Fibroblast of lung (primary cell): ENCODE data around the gene CXCL17.

Experiments
- CTCF ChIP-seq, 2 donors: IDR thresholded peaks in 1 of 2; conservative IDR thresholded peaks in 1 of 2; 1 replicate in 1 of 2; 2 replicates in 1 of 2; pipeline ENCODE4 v1.5.1; 2011 to 2012; ENCODE audit warnings: low read length in 2 of 2, control low read depth in 1 of 2, inconsistent platforms in 1 of 2, low read depth in 1 of 2, mild to moderate bottlenecking in 1 of 2
- EZH2 ChIP-seq: IDR thresholded peaks from 2 replicates; pipeline ENCODE4 v1.5.1; 2012; ENCODE audit warnings: low read length, control low read depth, mild to moderate bottlenecking; ENCODE audit errors: missing control alignments

GRCh38 chr19:42477933-42478332 is 35.2 kb upstream of the CXCL17 start:
- TF ChIP-seq CTCF (conservative IDR thresholded peaks at IDR 0.05 in 1 of 2, IDR thresholded peaks at IDR 0.05 in 1 of 2; ENCODE audit: low read depth in 1 of 2, low read length in 2 of 2) (no peak), EZH2 (no peak)
